HL-60 (cell line): ENCODE data around the gene HES7.

ENCODE experiments used
- CTCF ChIP-seq: IDR thresholded peaks from one replicate; pipeline ENCODE4 v1.5.1; 2011; ENCODE audit warnings: low read length, control low read depth, inconsistent platforms; ENCODE audit not compliant: insufficient read depth
- GABPA ChIP-seq: IDR thresholded peaks from 2 replicates; pipeline ENCODE4 v1.6.1; 2012; ENCODE audit warnings: low read depth
- POLR2AphosphoS5 ChIP-seq: IDR thresholded peaks from 2 replicates; pipeline ENCODE4 v1.6.1; 2012; ENCODE audit warnings: low read depth
- REST ChIP-seq: IDR thresholded peaks from 2 replicates; pipeline ENCODE4 v1.6.1; 2012; ENCODE audit warnings: low read depth; ENCODE audit not compliant: insufficient replicate concordance

GRCh38 chr17:8076502-8077266, 47.2 kb downstream of the HES7 start:
- TF ChIP-seq CTCF, result no peak
- no peak for TF ChIP-seq POLR2AphosphoS5
- TF ChIP-seq REST, result no peak
- TF ChIP-seq GABPA, result no peak
